ENCODE measurements around the gene BDP1. TPM values are rescaled to one million over a fixed set of nuclear protein-coding genes. Genes with fewer than 3 reads are reported as not detected.
"Not testable (repeated sequence)": the region's sequence is repeated elsewhere in the genome, so short reads cannot be mapped to it uniquely, and the experiment has no call there.

The BDP1 gene
- total RNA-seq, 1 donor from 2014 or later: 37.0 TPM

DNA sequence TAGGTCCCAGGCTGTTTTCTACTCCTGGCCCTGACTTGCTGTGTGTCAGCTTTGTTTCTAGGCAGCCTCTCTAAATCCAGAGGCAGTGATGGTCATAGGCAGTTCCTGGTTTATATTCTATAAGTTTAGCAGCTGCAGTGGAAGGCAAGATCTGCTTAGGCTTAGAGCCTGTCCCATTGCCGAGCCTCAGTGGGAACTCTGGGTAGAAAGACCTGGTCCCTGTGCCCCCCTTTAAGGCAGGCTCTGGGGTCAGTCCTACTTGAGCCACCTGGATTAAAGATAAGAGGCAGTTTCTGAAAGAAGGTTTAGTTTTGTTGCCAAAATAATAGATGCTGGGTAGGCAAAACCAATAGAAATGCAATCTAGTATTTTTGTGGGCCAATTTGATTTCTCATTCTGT, 145.3 kb downstream of the BDP1 start:
- Mint-ChIP-seq H3K4me1 (ENCODE audit: low read depth, unreplicated experiment) (no peaks in the 10 kb centered on the region), H3K27ac (ENCODE audit: unreplicated experiment) (no peak overlapping the region), H3K36me3 (ENCODE audit: unreplicated experiment) (peaks cover 15% of the 10 kb centered on the region), H3K27me3 (ENCODE audit: unreplicated experiment) (peaks cover 3% of the 10 kb centered on the region), H3K4me3 (ENCODE audit: unreplicated experiment) (no peak overlapping the region), H3K9me3 (ENCODE audit: unreplicated experiment) (no peaks in the 10 kb centered on the region)
- TF ChIP-seq CTCF (IDR thresholded peaks at IDR 0.05; ENCODE audit: partially characterized antibody, unreplicated experiment): no peak
- DNase-seq: no peak

DNA sequence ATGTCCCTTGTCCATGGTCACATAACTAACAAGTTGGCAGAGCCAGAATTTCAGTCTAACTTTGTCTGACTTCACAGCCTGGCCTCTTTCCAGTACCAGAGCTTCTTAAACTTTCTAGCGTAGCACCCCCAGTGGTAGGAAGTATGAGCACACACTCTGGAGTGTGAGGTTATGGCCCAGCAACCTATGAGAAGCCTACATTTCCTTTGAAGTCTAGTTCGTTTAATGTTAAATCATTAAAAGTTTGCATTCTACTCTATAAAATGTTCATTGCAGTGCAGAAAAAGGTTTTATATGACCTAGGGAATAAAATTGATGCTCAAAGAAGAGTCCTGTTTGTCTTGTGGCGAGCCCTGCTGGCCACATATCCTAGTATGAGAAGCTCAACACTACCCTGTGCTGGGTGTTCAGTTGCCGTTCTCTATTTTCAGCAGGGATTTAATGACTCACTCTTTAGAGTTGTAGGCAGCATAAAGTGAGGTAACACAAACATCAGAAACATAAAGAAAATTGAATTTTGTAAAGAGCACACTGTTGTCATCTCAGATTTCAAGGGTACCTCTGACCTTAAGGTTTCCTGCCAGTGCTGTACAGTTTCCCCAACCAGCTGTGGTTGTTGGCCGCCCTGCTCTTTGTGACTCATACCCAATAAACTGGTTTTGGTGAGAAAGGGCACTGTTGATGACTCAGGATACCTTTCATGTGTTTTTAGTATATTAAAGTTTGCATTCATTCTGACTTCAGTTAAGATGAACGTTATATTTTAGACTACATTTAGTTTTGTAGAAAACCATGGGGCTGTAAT, 146.0 kb downstream of the BDP1 start:
- H3K4me1 Mint-ChIP-seq (ENCODE audit: low read depth, unreplicated experiment): no peaks in the 10 kb centered on the region

GRCh38 chr5:71609916-71610315, 154.5 kb downstream of the BDP1 start:
- H3K27me3 Mint-ChIP-seq (ENCODE audit: unreplicated experiment); DNase-seq; H3K9me3 Mint-ChIP-seq (ENCODE audit: unreplicated experiment); H3K27ac Mint-ChIP-seq (ENCODE audit: unreplicated experiment); H3K4me1 Mint-ChIP-seq (ENCODE audit: low read depth, unreplicated experiment); H3K4me3 Mint-ChIP-seq (ENCODE audit: unreplicated experiment); H3K36me3 Mint-ChIP-seq (ENCODE audit: unreplicated experiment): not testable (repeated sequence)

More for the DNA sequence above, 146.0 kb downstream of the BDP1 start:
- Mint-ChIP-seq H3K27me3 (ENCODE audit: unreplicated experiment) (peaks cover 3% of the 10 kb centered on the region), H3K4me3 (ENCODE audit: unreplicated experiment) (no peak overlapping the region), H3K27ac (ENCODE audit: unreplicated experiment) (no peak overlapping the region), H3K36me3 (ENCODE audit: unreplicated experiment) (peaks cover 11% of the 10 kb centered on the region), H3K9me3 (ENCODE audit: unreplicated experiment) (no peaks in the 10 kb centered on the region)
- DNase-seq: peak; percentile 27
- peak; percentile 74 for TF ChIP-seq CTCF (IDR thresholded peaks at IDR 0.05; ENCODE audit: partially characterized antibody, unreplicated experiment)

DNA sequence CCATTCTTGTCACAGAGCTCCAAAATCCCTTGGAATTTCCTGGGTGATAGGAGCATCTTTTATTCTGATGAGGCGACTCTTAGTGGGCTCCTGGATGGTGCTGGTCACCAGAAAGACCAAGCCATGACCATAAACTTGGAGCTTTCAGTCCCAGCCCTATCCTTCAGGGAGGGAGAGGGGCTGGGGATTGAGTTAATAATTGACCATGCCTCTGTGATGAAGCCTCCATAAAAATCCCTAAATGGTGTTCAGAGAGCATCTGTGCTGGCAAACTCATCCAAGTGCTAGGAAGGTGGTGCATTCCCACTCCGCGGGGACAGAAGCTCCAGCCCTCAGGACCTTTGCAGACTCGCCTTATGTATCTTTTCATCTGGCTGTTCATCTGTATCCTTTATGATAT, 160.4 kb downstream of the BDP1 start:
- H3K4me3 Mint-ChIP-seq (ENCODE audit: unreplicated experiment): no peak overlapping the region
- H3K9me3 Mint-ChIP-seq (ENCODE audit: unreplicated experiment): no peaks in the 10 kb centered on the region
- no peak for DNase-seq
- H3K4me1 Mint-ChIP-seq (ENCODE audit: low read depth, unreplicated experiment): no peaks in the 10 kb centered on the region
- H3K27me3 Mint-ChIP-seq (ENCODE audit: unreplicated experiment): no peaks in the 10 kb centered on the region
- H3K36me3 Mint-ChIP-seq (ENCODE audit: unreplicated experiment): no peaks in the 10 kb centered on the region
- H3K27ac Mint-ChIP-seq (ENCODE audit: unreplicated experiment): no peak overlapping the region
- no peak for TF ChIP-seq CTCF (IDR thresholded peaks at IDR 0.05; ENCODE audit: partially characterized antibody, unreplicated experiment)

Other genes with a start within 250 kb of the BDP1 start
- gene MCCC2, start 131.7 kb downstream of the BDP1 start, total RNA-seq (ENCODE audit: unreplicated experiment): 17.3 TPM